Coronary artery (tissue), 2 donors: ENCODE data around the gene ZNF836.

Source experiments
- DNase-seq: peaks from one replicate; pipeline ENCODE4 v3.0.0-alpha.2; 2017; ENCODE audit warnings: low spot score
- H3K27ac ChIP-seq, 2 donors: fragments of 200-600 bp; sonication (generic); one replicate each; pipeline ENCODE4 v1.5.1; 2016 to 2019
- H3K4me3 ChIP-seq: fragments of 200-600 bp; sonication (generic); 2 replicates; pipeline ENCODE4 v1.5.1; 2016; ENCODE audit warnings: mild to moderate bottlenecking, moderate library complexity
- TF ChIP-seq, protein P1 (sequence below): fragments of 200-600 bp; sonication (generic); IDR thresholded peaks from one replicate; pipeline ENCODE4 v1.5.1; 2019; ENCODE audit warnings: antibody characterized with exemption

ZNF836 gene

GRCh38 chr19:52138983-52139251 is 32.5 kb downstream of the ZNF836 start:
- peak overlapping the region; percentile 82 to 89 for H3K27ac ChIP-seq
- DNase-seq = no peak
- peak overlapping the region; percentile 71 for H3K4me3 ChIP-seq
- TF ChIP-seq, protein P1, sequence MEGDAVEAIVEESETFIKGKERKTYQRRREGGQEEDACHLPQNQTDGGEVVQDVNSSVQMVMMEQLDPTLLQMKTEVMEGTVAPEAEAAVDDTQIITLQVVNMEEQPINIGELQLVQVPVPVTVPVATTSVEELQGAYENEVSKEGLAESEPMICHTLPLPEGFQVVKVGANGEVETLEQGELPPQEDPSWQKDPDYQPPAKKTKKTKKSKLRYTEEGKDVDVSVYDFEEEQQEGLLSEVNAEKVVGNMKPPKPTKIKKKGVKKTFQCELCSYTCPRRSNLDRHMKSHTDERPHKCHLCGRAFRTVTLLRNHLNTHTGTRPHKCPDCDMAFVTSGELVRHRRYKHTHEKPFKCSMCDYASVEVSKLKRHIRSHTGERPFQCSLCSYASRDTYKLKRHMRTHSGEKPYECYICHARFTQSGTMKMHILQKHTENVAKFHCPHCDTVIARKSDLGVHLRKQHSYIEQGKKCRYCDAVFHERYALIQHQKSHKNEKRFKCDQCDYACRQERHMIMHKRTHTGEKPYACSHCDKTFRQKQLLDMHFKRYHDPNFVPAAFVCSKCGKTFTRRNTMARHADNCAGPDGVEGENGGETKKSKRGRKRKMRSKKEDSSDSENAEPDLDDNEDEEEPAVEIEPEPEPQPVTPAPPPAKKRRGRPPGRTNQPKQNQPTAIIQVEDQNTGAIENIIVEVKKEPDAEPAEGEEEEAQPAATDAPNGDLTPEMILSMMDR = no peak

- Histone ChIP-seq H3K27ac (peak overlapping the region; percentile 82 to 89), H3K4me3 (peak overlapping the region; percentile 71)
- TF ChIP-seq, protein P1 = no peak
- no peak for DNase-seq
These were observed 33.0 kb downstream of the ZNF836 start for GRCh38 chr19:52138278-52138982.

DNA sequence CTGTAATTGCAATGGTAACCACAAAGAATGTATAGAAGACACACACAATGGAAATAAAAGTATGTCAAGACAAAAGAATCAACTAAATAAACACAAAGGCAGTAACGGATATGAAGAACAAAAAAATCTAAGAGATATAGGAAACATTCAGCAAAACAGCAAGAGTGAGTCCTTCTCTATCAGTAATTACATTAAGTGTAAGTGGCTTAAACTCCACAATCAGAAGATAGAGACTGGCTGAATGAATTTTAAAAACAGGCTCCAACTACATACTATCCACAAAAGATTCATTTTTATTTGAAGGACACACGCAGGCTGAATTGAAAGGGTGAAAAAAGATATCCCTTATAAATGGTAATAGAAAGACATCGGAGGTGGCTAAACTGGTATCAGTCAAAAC is 51.1 kb downstream of the ZNF836 start:
- no peak for DNase-seq
- H3K4me3 ChIP-seq = no peak overlapping the region
- TF ChIP-seq, protein P1 = no peak
- H3K27ac ChIP-seq = no peak overlapping the region

DNA sequence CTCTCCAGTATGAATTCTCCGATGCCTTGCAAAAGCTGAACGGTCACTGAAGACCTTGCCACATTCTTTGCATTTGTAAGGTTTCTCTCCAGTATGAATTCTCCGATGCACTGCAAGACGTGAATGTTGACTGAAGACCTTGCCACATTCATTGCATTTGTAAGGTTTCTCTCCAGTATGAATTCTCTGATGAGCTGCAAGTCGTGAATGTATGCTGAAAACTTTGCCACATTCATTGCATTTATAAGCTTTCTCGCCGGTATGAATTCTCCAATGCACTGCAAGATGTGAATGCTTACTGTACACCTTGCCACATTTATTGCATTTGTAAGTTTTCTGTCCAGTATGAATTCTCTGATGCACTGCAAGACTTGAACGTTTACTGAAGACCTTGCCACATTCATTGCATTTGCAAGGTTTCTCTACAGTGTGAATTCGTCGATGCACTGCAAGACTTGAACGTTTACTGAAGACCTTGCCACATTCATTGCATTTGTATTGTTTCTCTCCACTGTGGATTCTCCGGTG is 55.8 kb downstream of the ZNF836 start:
- Histone ChIP-seq H3K4me3 (peak overlapping the region; percentile 44), H3K27ac (no peak overlapping the region)
- no peak for DNase-seq
- TF ChIP-seq, protein P1 = no peak

- Histone ChIP-seq H3K27ac (no peak overlapping the region), H3K4me3 (peak overlapping the region; percentile 44)
- no peak for DNase-seq
- TF ChIP-seq, protein P1 = no peak
These were observed 56.7 kb downstream of the ZNF836 start for GRCh38 chr19:52114691-52115090.

DNA sequence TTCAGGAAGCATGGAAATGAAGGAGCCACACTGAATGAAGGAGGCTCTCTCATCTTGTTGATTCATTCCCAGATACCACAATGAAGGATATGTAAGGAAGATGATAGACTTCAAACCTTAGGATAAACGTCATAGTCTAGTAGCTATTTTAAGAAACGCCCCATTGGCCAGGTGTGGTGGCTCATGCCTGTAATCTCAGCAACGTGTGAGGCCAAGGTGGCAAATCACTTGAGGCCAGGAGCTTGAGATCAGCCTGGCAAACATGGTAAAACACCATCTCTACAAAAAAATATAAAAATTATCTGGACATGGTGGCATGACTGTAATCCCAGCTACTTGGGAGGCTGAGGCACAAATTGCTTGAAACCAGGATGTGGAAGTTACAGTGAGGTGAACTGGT is 58.8 kb downstream of the ZNF836 start:
- TF ChIP-seq, protein P1 = no peak
- Histone ChIP-seq H3K4me3 (no peak overlapping the region), H3K27ac (no peak overlapping the region)
- DNase-seq = no peak

- TF ChIP-seq, protein P1 = no peak
- Histone ChIP-seq H3K4me3 (no peak overlapping the region), H3K27ac (no peak overlapping the region)
- DNase-seq = no peak
These were observed 60.6 kb downstream of the ZNF836 start for GRCh38 chr19:52110780-52111179.
